ENCODE measurements around the gene KANK3.
"Not testable (repeated sequence)": the region's sequence is repeated elsewhere in the genome, so short reads cannot be mapped to it uniquely, and the experiment has no call there.

DNA sequence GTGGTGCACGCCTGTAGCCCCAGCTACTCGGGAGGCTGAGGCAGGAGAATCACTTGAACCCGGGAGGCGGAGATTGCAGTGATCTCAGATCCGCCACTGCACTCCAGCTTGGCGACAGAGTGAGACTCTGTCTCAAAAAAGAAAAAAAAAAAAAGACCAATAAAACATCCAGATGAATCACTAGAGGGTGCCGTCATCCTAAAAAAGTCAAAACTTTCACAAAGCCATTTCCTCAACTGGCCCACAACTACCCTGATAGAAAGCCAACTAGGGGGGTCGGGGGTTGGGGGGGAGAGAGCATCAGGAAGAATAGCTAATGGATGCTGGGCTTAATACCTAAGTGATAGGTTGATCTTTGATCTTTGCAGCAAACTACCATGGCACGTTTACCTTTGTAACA, 24.2 kb downstream of the KANK3 start:
- TF ChIP-seq POLR2A (IDR thresholded peaks at IDR 0.05; ENCODE audit: extremely low read depth, insufficient read length); MYC (IDR thresholded peaks at IDR 0.05; ENCODE audit: low read depth, low read length): not testable (repeated sequence)
- TF ChIP-seq, protein P1, sequence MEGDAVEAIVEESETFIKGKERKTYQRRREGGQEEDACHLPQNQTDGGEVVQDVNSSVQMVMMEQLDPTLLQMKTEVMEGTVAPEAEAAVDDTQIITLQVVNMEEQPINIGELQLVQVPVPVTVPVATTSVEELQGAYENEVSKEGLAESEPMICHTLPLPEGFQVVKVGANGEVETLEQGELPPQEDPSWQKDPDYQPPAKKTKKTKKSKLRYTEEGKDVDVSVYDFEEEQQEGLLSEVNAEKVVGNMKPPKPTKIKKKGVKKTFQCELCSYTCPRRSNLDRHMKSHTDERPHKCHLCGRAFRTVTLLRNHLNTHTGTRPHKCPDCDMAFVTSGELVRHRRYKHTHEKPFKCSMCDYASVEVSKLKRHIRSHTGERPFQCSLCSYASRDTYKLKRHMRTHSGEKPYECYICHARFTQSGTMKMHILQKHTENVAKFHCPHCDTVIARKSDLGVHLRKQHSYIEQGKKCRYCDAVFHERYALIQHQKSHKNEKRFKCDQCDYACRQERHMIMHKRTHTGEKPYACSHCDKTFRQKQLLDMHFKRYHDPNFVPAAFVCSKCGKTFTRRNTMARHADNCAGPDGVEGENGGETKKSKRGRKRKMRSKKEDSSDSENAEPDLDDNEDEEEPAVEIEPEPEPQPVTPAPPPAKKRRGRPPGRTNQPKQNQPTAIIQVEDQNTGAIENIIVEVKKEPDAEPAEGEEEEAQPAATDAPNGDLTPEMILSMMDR (IDR thresholded peaks at IDR 0.05; ENCODE audit: low read depth, low read length) = not testable (repeated sequence)
- TF ChIP-seq, protein P2, sequence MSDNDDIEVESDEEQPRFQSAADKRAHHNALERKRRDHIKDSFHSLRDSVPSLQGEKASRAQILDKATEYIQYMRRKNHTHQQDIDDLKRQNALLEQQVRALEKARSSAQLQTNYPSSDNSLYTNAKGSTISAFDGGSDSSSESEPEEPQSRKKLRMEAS (IDR thresholded peaks at IDR 0.05; ENCODE audit: low read depth, low read length) = not testable (repeated sequence)
